Islet precursor cell (in vitro differentiated cells): ENCODE measurements around the gene CHDH.

Source experiments
- DNase-seq: peaks from one replicate; pipeline ENCODE4 v3.0.0-alpha.2; 2018

The CHDH gene

DNA sequence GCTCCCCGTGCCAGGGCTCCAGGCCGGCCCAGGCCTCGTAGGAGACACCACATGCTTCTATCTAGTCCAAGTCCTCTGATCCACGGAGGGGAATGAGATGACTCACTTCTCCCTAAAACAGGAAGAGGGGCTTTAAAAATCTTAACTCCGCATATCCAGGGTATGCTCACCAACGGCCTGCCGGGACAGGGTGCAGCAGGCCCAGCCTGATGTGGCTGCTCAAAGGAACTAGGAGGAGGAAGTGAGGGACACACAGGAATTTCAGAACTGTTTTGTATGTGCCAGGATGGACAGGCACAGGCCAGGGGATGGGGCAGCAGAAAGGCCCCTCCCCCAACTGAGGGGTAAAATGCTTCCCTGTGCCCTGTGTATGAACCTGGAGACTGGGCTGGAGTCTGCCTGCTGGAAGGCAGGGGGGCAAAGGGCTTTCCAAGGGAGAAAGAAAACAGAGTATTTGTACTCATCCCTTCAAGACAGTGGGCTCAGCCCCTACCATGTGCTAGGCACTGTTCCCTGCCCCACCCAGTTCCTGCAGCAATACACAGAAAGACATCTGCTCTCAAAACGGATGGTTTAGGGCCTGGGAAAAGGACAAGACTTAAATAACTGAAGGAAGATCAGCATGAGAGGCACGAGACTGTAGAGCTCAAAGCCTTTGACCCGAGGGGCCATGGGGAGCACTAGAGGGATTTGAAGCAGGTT lies 22.1 kb downstream of the CHDH start:
- DNase-seq: peak; percentile 54

DNA sequence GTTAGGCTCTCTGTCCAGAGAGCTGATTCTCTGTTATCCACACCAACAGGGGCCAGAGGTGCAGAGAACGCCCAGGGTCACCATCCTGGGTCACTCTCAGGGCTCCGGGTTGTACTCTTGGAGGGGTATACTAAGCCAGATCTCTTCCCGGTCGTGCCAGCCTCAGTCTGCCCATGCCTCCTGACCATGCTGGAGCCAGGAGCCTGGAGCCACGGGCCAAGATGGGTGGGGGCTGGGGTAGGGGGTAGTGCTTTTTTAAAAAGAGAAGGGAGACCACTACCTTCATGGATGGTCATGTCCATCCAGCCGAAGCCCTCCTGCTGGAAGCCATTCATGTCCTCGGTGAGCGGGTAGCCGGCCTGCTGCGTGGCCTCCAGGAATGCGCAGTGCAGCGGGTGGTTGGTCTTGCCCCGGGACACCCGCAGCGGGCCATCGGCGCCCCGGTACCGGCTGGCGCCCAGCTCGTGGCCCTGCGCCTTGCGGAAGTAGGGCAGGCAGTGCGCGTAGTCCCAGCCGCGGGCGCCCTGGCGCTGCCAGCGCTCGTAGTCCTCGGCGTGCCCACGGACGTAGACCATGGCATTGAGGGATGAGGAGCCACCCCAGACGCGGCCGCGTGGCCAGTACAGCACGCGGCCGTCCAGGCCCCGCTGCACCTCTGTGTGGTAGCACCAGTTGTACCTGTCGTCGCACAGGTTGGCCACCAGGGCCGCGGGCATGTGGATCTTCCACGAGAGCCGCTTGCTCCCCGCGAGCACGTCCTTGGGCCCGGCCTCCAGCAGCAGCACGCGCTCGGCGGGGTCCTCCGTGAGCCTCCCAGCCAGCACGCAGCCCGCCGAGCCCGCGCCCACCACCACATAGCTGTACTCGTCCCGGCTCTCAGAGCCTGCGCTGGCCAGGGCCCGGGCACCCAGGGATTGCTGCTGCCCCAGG lies 22.9 kb downstream of the CHDH start:
- DNase-seq: peak; percentile 42

DNA sequence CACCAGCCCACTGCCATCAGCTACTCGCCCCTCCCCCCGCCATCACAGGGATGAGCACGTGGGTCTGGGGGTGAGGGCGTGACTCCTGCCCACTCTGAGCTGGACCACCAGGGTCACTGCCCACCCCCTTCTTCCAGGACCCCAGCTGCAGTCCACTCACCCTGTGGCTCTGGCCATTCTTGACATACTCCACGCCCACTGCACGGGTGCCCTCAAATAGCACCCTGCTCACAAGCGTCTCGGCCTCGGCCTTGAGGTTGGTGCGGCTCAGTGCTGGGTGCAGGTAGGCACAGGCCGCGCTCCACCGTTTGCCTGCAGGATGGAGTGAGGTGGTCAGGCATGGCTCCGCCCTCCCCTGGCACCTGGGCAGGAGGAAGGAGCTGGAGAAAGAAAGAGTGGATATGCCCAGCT lies 23.9 kb downstream of the CHDH start:
- DNase-seq: peak; percentile 27

- peak; percentile 48 for DNase-seq
Observed at GRCh38 chr3:53821631-53822121, 24.5 kb downstream of the CHDH start.

DNA sequence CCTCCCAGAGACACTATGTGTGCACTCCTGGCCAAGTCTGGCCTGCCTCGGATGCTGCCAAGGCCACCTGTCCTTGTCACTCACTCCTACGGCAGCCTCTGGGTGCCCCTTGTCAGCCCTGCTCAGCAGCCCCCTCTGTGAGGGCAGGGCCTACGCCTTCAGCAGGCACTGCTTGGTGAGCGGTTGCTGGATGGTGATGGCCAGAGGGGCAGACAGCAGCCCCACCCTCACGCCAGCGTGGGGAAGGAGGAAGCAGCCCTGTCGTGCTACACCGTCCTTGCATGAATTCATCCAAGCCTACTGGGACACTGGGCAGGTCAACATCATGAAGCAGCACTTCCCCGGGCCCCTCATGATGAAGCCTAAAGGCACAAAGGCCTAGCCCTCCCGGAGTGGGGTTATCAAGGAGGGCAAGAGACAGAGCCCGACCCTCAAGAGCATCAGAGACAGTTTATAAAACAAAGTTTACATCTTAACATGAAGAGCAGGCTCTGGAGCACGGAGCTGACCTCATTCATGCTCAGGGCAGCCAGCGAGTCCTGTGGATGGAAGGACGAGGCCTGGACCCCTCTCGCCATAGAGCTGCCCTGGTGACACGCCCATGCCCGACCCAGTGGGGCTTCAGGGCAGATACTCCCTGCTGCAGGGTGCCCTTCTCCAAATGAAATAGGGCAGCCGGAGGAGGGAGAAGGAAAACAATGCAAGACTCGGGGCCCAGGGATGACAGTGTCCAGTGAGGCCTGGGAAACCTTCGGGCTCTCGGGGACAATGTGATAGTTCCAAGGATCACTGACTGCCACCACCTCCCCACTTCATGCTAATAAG lies 25.3 kb downstream of the CHDH start:
- peak; percentile 39 for DNase-seq

GRCh38 chr3:53820084-53820483 lies 26.1 kb downstream of the CHDH start:
- peak; percentile 23 for DNase-seq

- peak; percentile 18 for DNase-seq
Observed at GRCh38 chr3:53819163-53819868, 26.9 kb downstream of the CHDH start.

GRCh38 chr3:53818221-53819162 lies 27.7 kb downstream of the CHDH start:
- DNase-seq: peak; percentile 43

DNA sequence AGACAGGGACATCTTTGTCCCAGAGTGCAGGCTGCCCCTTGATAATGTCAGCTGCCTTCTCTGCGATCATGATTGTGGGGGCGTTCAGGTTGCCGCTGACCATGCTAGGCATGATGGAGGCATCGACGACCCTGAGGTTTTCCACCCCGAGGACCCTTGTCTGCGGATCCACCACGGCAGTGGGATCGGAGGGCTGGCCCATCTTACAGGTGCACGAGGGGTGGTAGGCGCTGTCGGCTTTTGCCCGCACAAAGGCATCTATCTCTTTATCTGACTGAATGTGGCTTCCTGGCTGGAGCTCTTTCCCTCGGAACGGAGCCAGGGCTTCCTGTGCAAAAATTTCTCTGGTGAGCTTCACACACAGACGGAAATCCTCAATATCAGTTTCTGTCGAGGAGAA lies 28.4 kb downstream of the CHDH start:
- DNase-seq: peak; percentile 44

- peak; percentile 44 for DNase-seq
Observed at GRCh38 chr3:53817211-53817610, 29.0 kb downstream of the CHDH start.

DNA sequence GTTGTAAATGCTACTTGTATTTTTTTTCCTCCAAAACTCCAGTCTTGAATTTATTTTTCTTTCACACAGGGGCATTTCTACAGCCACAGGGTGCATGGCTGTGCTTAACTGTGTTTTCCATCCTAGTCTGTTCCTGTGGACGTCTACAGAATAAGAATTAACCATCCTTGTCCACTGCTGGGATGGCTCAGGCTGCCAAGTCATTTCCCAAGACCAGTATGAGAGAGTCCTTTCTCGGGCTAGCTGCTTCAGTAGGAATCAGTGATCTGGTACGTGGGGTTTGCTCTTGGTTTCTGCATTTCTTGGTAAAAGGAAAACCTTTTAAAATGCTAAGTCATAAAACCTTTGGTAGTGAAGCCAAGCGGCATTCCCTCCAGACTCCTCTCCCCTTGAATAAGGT lies 29.8 kb downstream of the CHDH start:
- no peak for DNase-seq

GRCh38 chr3:53815651-53816050 lies 30.6 kb downstream of the CHDH start:
- no peak for DNase-seq

- no peak for DNase-seq
Observed at GRCh38 chr3:53815067-53815466, 31.2 kb downstream of the CHDH start.

DNA sequence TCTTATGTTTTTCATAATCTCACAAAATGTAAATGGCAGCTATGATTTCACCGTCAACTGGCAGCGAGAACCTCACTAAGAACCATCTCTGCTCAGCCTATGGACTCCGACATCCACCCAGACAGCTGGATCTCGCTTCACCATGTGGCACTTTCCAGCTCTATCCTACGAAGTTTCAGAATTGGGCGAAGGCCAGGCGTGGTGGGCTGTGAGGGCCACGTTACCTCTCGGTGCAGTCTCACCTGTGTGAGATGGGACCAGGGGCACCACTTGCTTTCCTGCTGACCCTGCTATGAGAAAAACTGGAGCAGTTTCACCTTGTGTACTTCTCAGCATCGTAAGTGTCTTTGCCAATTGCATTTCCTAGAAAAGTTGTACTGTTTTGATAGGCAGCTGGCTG lies 32.3 kb downstream of the CHDH start:
- peak; percentile 33 for DNase-seq

DNA sequence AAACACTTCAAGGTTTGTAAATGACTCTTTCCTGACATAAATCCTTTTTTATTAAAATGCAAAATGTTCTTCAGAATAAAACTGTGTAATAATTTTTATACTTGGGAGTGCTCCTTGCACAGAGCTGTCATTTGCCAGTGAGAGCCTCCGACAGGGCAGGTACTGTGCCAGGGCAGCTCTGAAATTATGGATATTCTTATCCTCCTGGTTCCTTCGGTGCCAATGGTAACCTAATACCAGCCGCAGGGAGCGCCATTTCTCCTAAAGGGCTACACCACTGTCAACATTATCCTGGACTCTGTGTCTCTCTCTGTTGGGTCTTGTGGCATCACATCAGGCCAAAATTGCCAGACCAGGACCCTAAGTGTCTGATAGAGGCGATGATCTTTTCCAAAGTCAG lies 33.0 kb downstream of the CHDH start:
- DNase-seq: no peak

DNA sequence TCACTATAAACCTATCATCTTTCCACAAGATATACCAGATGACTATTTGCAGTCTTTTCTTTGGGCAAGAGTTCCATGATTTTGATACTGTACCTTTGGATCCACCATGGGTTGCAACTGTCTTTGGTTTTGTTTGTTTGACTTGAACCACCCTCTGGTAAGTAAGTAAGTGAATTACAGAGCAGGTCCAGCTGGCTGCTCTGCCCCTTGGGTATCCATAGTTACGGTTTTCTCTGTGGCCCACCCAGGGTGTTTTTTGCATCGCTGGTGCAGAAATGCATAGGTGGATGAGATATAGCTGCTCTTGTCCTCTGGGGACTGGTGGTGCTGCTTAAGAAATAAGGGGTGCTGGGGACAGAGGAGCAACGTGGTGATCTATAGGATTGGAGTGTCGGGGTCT lies 33.8 kb downstream of the CHDH start:
- peak; percentile 23 for DNase-seq

GRCh38 chr3:53811143-53811927 lies 34.9 kb downstream of the CHDH start:
- peak; percentile 27 for DNase-seq

GRCh38 chr3:53809764-53810400 lies 36.3 kb downstream of the CHDH start:
- peak; percentile 53 for DNase-seq

- DNase-seq: peak; percentile 29
Observed at GRCh38 chr3:53809267-53809666, 37.0 kb downstream of the CHDH start.

DNA sequence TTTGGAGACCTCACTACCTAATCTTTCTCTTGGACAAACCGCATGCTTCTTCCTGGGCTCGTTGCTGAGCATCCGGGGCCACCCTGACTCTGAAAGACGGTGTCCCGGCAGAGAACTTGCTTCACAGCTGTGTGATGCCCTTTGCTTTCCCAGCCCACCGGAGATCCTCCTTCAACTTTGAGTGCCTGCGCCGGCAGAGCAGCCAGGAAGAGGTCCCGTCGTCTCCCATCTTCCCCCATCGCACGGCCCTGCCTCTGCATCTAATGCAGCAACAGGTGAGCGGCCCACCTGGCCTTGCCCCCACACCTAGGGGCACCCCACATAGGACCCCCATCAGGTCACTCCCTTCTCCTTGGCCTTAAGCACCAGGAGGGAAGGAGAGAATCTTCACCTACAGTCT lies 37.7 kb downstream of the CHDH start:
- peak; percentile 44 for DNase-seq
